Hematopoietic multipotent progenitor cell (in vitro differentiated cells): ENCODE results near the gene DPEP2. TPM values are rescaled to one million over a fixed set of nuclear protein-coding genes. Genes with fewer than 3 reads are reported as not detected.
"Not testable (repeated sequence)": the region's sequence is repeated elsewhere in the genome, so short reads cannot be mapped to it uniquely, and the experiment has no call there.

Experiments
- DNase-seq, 3 donors: peaks; one replicate each; pipeline ENCODE4 v3.0.0-alpha.2; 2011 to 2015; ENCODE audit warnings: low read depth in 2 of 3, low spot score in 2 of 3
- total RNA-seq: library from RNA; depleted of rRNA; stranded (reverse); fragments of >200 nt; gene quantifications from one replicate; pipeline ENCODE4 v1.2.3, GENCODE V29; 2012

Gene DPEP2
- total RNA-seq, 1 donor = 55.2 TPM

DNA sequence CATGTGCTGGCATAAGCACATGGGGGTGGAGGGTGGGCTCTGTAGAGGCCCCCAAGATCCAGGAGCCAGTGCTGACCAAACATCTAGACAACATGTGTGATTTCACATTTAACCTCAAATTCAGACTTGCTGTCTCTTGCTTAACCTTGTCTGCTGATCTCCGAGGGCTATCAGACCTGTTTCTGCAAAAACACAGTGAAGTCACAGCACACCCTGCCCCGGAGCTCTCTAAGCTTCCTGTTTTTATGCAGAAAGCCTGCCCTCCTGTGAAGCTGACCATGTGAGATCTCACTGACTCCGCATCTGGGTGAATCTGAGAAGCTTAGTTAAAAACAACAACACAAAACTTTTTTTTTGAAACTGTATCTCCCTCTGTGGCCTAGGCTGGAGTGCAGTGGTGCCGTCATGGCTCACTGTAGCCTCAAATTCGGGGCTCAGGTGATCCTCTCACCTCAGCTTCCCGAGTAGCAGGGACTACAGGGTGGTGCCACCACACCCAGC is 6.6 kb upstream of the DPEP2 start:
- DNase-seq = peak in 2 of 3 donors; percentile 66 to 79

GRCh38 chr16:68005211-68005610 is 5.9 kb upstream of the DPEP2 start:
- DNase-seq = no peak

GRCh38 chr16:68003031-68003430 is 3.7 kb upstream of the DPEP2 start:
- DNase-seq = no peak

- no peak for DNase-seq
Measured at GRCh38 chr16:68000450-68000849, 1.2 kb upstream of the DPEP2 start.

DNA sequence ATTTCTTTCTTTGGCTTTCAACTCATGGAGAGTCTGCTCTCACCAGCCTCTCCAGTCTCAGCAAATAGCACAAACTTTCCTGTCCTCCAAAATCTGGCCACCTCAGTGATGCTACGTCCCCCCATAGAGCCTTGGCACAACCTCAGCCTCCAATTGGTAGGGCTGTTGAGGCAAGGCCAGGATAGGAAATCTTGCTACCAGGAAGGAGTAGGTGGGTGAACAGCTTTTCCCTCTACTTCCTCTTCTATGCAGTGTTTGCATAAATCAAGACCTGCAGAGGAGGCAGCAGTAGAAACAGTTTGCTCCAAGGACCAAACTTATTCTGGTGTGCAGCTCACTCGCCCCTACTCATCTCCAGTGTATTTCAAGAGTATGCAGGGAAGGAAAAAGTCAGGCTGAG is 701 bp upstream of the DPEP2 start:
- DNase-seq = no peak

GRCh38 chr16:67998231-67998778 is 979 bp downstream of the DPEP2 start:
- not testable (repeated sequence) for DNase-seq

- DNase-seq = no peak
Measured at GRCh38 chr16:67996666-67997065, 2.6 kb downstream of the DPEP2 start.

GRCh38 chr16:67995423-67995822 is 3.9 kb downstream of the DPEP2 start:
- no peak for DNase-seq

DNA sequence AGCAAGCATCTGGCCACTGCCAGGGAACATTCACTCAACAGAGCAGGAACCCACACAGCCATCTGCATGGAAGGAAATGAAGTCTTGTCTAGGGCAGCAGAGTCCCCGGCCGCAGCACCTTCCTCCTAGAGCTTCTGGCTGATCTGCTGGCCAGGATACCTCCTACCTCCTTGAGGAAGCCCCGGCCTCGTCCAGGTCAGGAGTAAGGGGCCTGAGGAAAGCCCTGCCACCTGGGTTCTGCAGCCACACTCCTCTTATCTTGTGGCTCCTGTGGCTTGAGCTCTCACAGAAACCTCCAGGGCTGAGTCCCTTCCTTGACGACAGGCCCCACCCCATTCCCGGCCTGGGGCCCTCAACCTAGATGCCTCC is 5.3 kb downstream of the DPEP2 start:
- DNase-seq = peak in 1 of 3 donors; percentile 51

DNA sequence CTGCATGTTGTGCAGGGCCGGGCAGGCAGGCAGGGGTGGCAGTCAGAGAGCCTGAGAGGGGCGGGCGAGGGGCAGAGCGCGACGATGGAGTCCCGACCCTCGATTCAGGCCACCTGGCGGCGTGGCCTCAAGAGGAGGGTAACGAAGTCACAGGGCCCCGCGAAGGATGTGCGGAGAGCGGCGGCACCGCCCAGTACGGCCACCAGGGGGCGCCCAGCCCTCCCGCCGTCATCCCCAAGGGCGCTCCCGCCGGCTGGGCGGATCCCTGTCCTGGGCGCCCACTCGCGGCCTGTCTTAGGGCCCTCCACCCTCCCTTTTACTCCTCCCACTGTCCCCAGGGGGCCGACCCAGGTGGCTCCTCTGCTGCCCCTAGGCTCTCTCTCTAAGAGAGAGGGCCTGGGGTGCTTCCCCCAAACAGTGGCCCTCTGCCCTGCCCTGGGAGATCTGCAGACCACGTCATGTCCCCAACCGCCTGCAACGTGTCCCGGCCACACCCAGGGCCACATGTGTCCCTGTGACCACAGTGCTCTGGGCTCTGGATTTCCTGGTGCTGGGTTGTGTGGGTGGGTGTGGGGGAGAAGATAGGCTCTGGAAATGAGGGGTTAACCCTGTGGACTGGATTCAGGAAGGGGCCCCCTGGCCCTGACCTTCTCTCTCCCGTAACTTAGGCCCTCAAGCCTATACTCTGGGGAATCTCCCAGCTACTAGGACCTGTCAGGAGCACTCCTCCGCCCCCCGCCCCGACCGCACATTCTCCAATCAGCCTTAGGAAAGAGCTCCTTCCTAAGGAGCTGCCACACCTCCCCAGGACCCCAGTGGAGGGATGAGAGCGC is 5.9 kb downstream of the DPEP2 start:
- DNase-seq = peak; percentile 74 to 88 (median 85)

GRCh38 chr16:67992661-67993206 is 6.5 kb downstream of the DPEP2 start:
- no peak for DNase-seq

DNA sequence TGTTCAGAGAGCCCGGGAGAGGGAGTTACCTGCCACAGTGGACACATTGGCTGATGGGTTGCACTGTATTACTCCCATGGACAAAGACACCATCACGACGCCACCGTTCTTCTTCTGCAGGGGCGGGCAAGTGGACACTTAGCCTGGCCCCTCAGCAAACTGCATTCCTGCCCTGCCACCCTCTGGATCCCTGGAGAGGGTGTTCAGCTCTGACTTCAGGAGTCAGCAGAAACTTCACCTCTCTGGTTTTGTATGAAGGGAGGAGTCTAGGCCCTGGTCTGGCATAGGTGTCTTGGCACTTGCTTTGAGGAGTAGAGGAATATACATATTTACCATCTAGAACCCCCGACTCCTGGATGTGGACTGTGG is 9.3 kb downstream of the DPEP2 start:
- no peak for DNase-seq

DNA sequence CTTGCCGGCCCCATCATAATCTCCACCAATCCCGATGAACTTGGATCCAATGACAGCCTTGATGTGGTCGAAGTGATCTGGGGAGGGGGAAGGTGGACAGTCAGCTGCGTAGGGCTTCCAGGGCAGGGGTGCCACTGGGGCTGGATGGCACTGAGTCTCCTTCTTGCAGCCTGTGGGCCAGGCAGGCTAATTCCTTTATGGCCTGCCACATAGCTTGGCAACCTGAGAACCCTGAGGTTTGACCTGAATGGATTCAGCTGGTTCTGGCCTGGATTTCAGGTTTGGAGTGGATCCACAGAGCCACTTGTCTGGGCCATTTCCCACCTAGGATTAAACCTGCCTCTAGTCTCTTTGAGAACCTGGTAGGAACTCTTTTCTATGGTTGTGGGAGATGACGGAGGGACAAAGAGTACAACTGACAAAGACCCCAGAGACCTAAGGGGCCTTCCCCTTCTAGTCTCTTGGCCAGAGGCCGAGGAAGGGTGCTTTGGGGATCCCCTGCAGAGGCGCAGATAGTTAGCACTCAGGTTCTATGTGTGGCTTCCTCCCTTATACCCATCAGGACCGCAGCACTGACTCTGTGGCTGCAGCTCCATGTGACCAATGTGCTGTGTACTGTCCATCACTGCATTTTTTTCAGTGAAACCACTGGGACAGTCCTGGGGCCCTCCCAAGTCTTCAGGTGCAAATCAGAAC is 9.8 kb downstream of the DPEP2 start:
- no peak for DNase-seq

- no peak for DNase-seq
Measured at GRCh38 chr16:67988675-67989074, 10.6 kb downstream of the DPEP2 start.

- DNase-seq = no peak
Measured at GRCh38 chr16:67987460-67988160, 11.7 kb downstream of the DPEP2 start.

- no peak for DNase-seq
Measured at GRCh38 chr16:67986949-67987348, 12.3 kb downstream of the DPEP2 start.

DNA sequence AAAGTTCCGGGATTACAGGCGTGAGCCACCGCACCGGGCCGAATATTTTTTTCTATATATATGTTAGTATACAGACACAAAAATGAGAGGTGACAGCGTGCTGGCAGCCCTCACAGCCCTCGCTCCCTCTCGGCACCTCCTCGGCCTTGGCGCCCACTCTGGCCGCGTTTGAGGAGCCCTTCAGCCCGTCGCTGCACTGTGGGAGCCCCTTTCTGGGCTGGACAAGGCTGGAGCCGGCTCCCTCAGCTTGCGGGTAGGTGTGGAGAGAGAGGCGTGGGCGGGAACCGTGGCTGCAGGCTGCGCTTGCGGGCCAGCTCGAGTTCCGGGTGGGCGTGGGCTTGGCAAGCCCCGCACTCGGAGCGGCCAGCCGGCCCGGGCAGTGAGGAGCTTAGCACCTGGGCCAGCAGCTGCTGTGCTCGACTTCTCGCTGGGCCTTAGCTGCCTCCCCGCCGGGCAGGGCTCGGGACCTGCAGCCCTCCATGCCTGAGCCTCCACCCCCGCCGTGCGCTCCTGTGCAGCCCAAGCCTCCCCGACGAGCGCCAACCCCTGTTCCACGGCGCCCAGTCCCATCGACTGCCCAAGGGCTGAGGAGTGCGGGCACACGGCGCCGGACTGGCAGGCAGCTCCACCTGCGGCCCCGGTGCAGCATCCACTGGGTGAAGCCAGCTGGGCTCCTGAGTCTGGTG is 17.1 kb downstream of the DPEP2 start:
- DNase-seq = no peak

DNA sequence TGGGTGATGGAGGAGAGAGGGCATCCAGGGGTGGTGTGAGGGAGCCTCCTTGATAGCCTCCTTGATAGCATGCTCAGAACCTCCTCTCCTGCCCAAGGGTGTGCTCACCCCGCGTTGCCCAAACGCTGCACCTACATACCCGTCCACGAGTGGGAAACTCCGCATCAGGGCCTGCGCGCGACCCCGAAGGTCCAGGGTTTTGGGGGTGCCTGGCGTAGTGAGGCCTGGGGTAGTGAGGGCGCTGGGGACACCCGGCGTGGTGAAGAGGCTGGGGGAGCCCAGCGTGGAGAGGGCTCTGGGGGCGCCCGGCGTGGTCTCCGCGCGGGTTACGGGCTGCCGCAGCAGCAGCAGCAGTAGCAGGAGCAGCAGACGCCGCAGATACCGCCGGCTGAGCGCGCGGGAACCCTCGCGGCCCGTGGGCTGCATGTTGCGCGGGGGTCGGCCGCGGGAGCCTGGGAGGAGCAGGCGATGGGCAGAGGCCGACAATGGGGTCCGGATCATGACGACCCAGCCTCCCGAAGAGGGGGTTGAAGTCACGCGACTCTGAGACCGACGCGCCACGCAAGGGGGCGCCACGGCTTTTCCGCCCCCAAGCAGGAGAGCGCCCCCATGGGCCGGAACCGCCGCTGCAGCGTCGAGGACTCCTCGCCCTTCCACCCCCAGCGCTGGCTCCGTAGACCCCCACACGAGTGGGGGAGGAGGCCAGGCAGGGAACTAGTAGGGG is 19.2 kb downstream of the DPEP2 start, which contains the start of gene DPEP3:
DPEP3 (minus strand) TSS at position 545 of the 724 bp plus-strand sequence; CDS start at position 426, 119 bp downstream.
- peak in 2 of 3 donors; percentile 49 to 53 for DNase-seq

GRCh38 chr16:67977469-67978227 is 21.6 kb downstream of the DPEP2 start:
- DNase-seq = no peak
